Liver (tissue), 9 donors: Measurements from ENCODE around the gene EXOC4. TPM values are rescaled to one million over a fixed set of nuclear protein-coding genes. Genes with fewer than 3 reads are reported as not detected.

ENCODE experiments used
- DNase-seq: peaks from one replicate; pipeline ENCODE4 v3.0.0-alpha.2; 2017; ENCODE audit warnings: low spot score
- H3K27ac ChIP-seq, 2 donors: one replicate each; pipeline ENCODE4 v1.7.0; 2013; ENCODE audit warnings: inconsistent platforms in 2 of 2, low read length in 2 of 2, control low read depth in 1 of 2, low read depth in 1 of 2, mild to moderate bottlenecking in 1 of 2
- H3K27me3 ChIP-seq, 4 donors: one replicate each; pipeline versions ENCODE4 v1.6.1 to v1.7.0; 2013; ENCODE audit warnings: low read length in 3 of 4, inconsistent platforms in 1 of 4, mild to moderate bottlenecking in 1 of 4, moderate library complexity in 1 of 4; ENCODE audit not compliant: control insufficient read depth in 4 of 4, insufficient read depth in 4 of 4
- H3K36me3 ChIP-seq, 4 donors: one replicate each; pipeline versions ENCODE4 v1.6.1 to v1.7.0; 2013; ENCODE audit warnings: low read length in 3 of 4, mild to moderate bottlenecking in 3 of 4, low read depth in 1 of 4, moderate library complexity in 1 of 4; ENCODE audit not compliant: control insufficient read depth in 4 of 4, insufficient read depth in 3 of 4
- H3K4me1 ChIP-seq, 4 donors: one replicate each; pipeline versions ENCODE4 v1.6.1 to v1.7.0; 2013; ENCODE audit warnings: low read length in 3 of 4, mild to moderate bottlenecking in 3 of 4, moderate library complexity in 1 of 4; ENCODE audit not compliant: control insufficient read depth in 4 of 4, insufficient read depth in 4 of 4
- H3K4me3 ChIP-seq, 3 donors: one replicate each; pipeline versions ENCODE4 v1.6.1 to v1.7.0; 2013; ENCODE audit warnings: low read length in 3 of 3, control low read depth in 1 of 3, low read depth in 1 of 3, mild to moderate bottlenecking in 1 of 3
- H3K9ac ChIP-seq, 2 donors: one replicate each; pipeline ENCODE4 v1.7.0; 2013; ENCODE audit warnings: low read length in 2 of 2, mild to moderate bottlenecking in 2 of 2, moderate library complexity in 2 of 2, control low read depth in 1 of 2, low read depth in 1 of 2
- H3K9me3 ChIP-seq, 4 donors: one replicate each; pipeline versions ENCODE4 v1.6.1 to v1.7.0; 2013; ENCODE audit warnings: low read length in 3 of 4; ENCODE audit not compliant: control insufficient read depth in 4 of 4
- ATF3 ChIP-seq: IDR thresholded peaks from 2 replicates; pipeline ENCODE4 v1.6.1; 2016; ENCODE audit warnings: antibody characterized with exemption
- CTCF ChIP-seq: fragments of 150-350 bp; IDR thresholded peaks from 2 replicates; pipeline ENCODE4 v1.5.1; 2017; ENCODE audit warnings: improper control_type of control experiment, low read depth, low read length; ENCODE audit not compliant: missing input control
- EGR1 ChIP-seq, 2 donors: IDR thresholded peaks; 2 replicates each; pipeline ENCODE4 v1.6.1; 2016 to 2018; ENCODE audit warnings: antibody characterized with exemption in 2 of 2, low read depth in 2 of 2
- FOXA2 ChIP-seq: IDR thresholded peaks from 2 replicates; pipeline ENCODE4 v1.6.1; 2016; ENCODE audit warnings: antibody characterized with exemption
- GABPA ChIP-seq, 2 donors: IDR thresholded peaks in 1 of 2; conservative IDR thresholded peaks in 1 of 2; 2 replicates each; pipeline ENCODE4 v1.6.1; 2016; ENCODE audit warnings: antibody characterized with exemption in 2 of 2, mild to moderate bottlenecking in 1 of 2, moderate library complexity in 1 of 2
- HNF4A ChIP-seq, 2 donors: conservative IDR thresholded peaks; 2 replicates each; pipeline ENCODE4 v1.6.1; 2016; ENCODE audit warnings: antibody characterized with exemption in 2 of 2, mild to moderate bottlenecking in 2 of 2
- HNF4G ChIP-seq: IDR thresholded peaks from 2 replicates; pipeline ENCODE4 v1.6.1; 2016; ENCODE audit warnings: antibody characterized with exemption
- REST ChIP-seq: IDR thresholded peaks from 2 replicates; pipeline ENCODE4 v1.6.1; 2016; ENCODE audit warnings: antibody characterized with exemption, mild to moderate bottlenecking
- SP1 ChIP-seq: IDR thresholded peaks from 2 replicates; pipeline ENCODE4 v1.6.1; 2018; ENCODE audit warnings: antibody characterized with exemption, mild to moderate bottlenecking
- WGBS: extraction: QIAGEN DNeasy Blood & Tissue Kit; methylation state at CpG from one replicate; pipeline ENCODE4 v1.1.7; 2013; 5-methylcytosine and 5-hydroxymethylcytosine counted together
- polyA plus RNA-seq, 2 donors: library from polyadenylated mRNA; stranded (reverse) in 1 of 2; unstranded in 1 of 2; fragments of 200-250 nt in 1 of 2; fragments of >200 nt in 1 of 2; fragmentation: Nextera tagmentation in 1 of 2; extraction: Ambion mirVana in 1 of 2; gene quantifications; one replicate each; pipeline versions ENCODE4 v1.2.1 to v1.2.3, GENCODE V29; 2013 to 2015
- total RNA-seq, 2 donors: library from RNA; depleted of rRNA; stranded (reverse); fragments of >200 nt; gene quantifications; one replicate each; pipeline ENCODE4 v1.2.3, GENCODE V29; 2014
- donor health status: healthy.
- donor health status: healthy.
- donor health status: healthy.
- donor health status: healthy.
- donor health status: healthy.

EXOC4 gene
- total and polyA plus RNA-seq, 4 donors = 9.5 to 55.9 (median 23.6) TPM

- no peak for TF ChIP-seq REST
Measured at GRCh38 chr7:133560900-133561299, 308.0 kb downstream of the EXOC4 start (continued).

GRCh38 chr7:133561396-133561795 is 308.5 kb downstream of the EXOC4 start:
- H3K9ac ChIP-seq = no peak overlapping the region
- no peak for DNase-seq
- H3K4me3 ChIP-seq = no peak overlapping the region
- H3K27ac ChIP-seq = no peak overlapping the region
- H3K4me1 ChIP-seq = no peaks in the 10 kb centered on the region
- H3K9me3 ChIP-seq = no peaks in the 10 kb centered on the region
- H3K27me3 ChIP-seq = no peaks in the 10 kb centered on the region
- TF ChIP-seq REST (no peak), GABPA (IDR thresholded peaks at IDR 0.05 in 1 of 2, conservative IDR thresholded peaks at IDR 0.05 in 1 of 2) (no peak), FOXA2 (no peak), CTCF (no peak), ATF3 (no peak)
- 98% methylated on average over 3 of the region's 3 CpGs for WGBS
- H3K36me3 ChIP-seq = no peaks in the 10 kb centered on the region

- Histone ChIP-seq H3K27ac (no peak overlapping the region), H3K9ac (no peak overlapping the region), H3K4me3 (no peak overlapping the region), H3K9me3 (peaks cover 0 to under 1% (median 0%) of the 10 kb centered on the region in 4 donors), H3K36me3 (no peaks in the 10 kb centered on the region), H3K27me3 (no peaks in the 10 kb centered on the region), H3K4me1 (no peaks in the 10 kb centered on the region)
- 97% methylated on average over 4 of the region's 4 CpGs for WGBS
- no peak for TF ChIP-seq EGR1 (IDR thresholded peaks at IDR 0.05; ENCODE audit: low read depth in 2 of 2)
- TF ChIP-seq HNF4A (conservative IDR thresholded peaks at IDR 0.05) = no peak
- no peak for TF ChIP-seq SP1
- no peak for TF ChIP-seq ATF3
- TF ChIP-seq HNF4G = no peak
- no peak for DNase-seq
Measured at GRCh38 chr7:133562621-133563020, 309.7 kb downstream of the EXOC4 start.
